GM12872 (cell line): ENCODE data around the gene CSNK1G3.

Source experiments
- TF ChIP-seq, protein P1 (sequence below): IDR thresholded peaks from 3 replicates; pipeline ENCODE4 v1.5.1; 2011; ENCODE audit warnings: low read depth, mild to moderate bottlenecking, low read length, moderate library complexity; ENCODE audit not compliant: insufficient read depth

The CSNK1G3 gene

DNA sequence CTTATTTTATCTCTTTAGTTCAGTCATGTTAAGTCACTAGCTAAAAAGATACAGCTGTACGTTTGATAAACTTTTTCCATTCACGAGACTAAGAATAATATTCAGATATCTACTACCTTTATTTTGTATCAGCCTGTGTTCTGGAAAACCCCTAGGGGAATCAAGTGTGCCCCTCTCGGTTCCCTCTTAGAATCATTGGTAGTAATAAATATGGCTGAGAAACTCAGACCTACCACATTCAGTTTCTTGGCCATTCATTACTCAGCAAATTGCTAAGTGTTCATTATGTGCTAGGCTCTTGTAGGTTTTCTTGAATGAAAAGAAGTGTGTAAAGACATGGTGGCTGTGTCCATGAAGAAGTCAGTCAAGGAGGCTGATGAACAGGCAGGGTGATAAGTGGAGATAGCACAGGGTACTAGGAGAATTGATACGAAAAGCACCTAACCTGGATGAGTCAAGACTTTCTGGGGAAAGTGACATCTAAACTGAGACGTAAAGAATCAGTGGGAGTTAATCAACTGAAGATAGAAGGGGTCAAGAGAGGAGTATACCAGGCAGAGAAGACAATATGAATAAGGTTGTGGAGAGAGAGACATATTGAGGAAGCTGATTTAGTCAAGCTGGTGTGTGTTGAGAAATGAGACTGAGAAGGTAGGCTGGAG lies 86.2 kb downstream of the CSNK1G3 start:
- TF ChIP-seq, protein P1, sequence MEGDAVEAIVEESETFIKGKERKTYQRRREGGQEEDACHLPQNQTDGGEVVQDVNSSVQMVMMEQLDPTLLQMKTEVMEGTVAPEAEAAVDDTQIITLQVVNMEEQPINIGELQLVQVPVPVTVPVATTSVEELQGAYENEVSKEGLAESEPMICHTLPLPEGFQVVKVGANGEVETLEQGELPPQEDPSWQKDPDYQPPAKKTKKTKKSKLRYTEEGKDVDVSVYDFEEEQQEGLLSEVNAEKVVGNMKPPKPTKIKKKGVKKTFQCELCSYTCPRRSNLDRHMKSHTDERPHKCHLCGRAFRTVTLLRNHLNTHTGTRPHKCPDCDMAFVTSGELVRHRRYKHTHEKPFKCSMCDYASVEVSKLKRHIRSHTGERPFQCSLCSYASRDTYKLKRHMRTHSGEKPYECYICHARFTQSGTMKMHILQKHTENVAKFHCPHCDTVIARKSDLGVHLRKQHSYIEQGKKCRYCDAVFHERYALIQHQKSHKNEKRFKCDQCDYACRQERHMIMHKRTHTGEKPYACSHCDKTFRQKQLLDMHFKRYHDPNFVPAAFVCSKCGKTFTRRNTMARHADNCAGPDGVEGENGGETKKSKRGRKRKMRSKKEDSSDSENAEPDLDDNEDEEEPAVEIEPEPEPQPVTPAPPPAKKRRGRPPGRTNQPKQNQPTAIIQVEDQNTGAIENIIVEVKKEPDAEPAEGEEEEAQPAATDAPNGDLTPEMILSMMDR = no peak

DNA sequence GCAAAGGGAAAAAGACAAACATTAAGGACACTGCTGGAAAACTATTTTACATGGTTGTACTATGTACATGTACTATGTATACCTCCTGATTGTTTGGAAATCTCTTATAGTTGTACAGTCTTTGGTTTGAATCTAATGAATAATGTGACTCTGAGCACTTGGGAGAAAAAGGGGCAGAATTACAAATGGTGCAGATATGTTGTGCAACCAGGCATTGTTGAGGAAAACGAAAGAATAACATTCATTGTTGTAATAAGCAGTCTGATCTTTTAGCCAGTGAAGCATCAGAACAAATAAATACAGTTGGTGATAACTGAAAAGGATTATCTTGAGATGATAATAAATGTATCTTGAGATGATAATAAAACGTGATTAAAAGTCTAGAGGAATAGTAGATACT lies 87.2 kb downstream of the CSNK1G3 start:
- TF ChIP-seq, protein P1 = no peak

DNA sequence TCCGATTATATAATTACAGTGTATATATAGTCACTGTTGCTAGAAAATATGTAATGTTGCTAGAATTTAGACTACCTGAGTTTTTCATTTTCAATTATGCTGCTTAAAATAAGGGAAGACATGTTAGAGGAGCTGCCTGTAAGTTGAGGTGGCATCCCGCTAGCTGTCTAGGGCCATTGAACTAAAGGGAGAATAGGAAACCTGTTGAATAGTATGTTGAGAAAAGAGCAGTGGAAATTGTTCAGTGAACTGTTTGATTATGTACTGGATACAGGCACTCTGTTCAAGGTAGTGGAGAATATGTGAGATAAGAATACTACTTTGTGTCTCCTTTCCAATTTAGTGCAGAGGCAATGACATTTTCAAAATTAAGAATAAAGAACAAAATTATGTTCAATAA lies 89.6 kb downstream of the CSNK1G3 start:
- TF ChIP-seq, protein P1 = no peak

DNA sequence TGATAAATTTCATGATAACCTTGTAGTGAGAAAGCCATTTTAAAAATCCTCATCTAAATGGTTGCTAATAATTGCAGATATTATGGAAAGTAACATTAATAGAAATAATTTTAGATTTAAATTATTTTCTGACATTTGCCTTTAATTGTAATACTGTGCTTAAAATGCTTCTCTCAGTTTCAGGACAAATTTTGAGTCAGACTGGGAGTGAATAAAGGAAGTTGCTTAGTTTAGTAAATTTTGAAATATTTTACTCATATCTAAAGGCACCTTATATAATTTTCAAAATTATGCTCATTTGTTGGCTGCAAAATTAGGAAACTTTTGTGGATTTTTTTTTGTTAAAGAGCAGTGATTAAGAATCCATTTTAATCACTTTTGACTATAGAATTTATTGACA lies 93.8 kb downstream of the CSNK1G3 start:
- TF ChIP-seq, protein P1 = no peak

DNA sequence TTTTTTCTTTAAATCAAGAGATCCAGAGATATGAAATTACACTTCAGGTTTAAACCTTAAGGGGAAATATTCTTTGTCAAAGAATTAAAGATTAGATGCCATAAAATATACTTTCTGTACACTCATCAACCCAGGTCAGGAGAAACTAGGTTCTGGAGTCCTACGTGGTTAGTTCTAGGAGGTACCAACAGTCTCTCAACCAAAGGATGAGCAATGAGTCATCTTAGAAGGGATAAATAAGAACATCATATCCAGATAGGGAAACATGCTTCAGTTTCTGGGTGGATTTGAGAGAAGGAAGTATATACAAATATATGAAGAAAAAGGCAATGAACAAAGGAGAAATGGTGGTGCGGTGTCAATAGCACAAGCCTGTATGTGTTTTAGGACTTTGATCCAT lies 98.2 kb downstream of the CSNK1G3 start:
- TF ChIP-seq, protein P1 = no peak

DNA sequence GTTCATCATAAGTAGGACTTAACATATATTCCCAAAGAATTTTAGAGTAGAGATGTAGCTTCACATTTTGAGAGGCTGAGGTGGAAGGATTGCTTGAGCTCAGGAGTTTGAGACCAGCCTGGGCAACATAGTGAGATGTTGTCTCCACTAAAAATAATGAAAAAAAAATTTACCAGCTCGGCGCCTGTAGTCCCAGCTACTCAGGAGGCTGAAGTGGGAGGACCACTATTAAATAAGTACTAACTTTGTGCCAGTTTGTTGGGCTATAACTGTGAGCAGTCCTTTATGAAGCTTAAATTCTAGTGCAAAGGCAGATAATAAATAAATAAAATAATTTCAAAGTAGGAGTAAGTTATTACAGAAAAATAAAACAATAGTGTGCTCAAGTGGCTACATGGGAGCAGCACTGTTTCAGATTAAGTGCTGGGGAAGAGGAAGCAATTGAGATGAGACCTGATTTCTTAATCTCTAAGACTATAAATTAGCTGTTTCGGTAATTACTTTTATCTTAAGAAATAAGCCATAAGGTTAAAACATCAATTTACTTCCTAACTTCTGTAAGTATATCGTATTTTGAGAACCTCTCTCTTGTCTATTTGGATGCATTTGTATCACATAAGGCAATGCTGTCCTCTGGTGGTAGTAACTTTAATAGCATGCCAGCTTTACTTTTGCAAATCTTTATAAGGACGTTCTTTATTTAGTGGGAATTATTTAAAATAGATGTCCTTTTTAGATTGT lies 98.9 kb downstream of the CSNK1G3 start:
- TF ChIP-seq, protein P1 = peak; percentile 86

DNA sequence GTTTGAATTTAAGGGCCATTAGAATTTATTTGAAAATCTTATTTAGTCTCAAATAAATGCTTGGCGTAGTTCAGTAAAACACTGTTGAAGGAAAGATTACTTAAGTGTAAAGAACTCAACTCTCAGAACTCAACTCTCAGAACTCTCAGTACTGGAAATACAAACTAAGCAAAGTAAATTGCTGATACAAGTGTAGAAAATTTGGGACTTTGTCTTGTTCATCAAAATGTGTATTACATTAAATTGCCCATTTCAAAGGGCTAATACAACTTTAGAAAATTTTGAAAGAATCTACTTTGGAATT lies 99.4 kb downstream of the CSNK1G3 start:
- TF ChIP-seq, protein P1 = no peak
